Measurements from ENCODE around the gene CPNE6. TPM values are rescaled to one million over a fixed set of nuclear protein-coding genes. Genes with fewer than 3 reads are reported as not detected.
A peak's percentile ranks its signal among the peaks of the same experiment; 100 is the strongest.

The CPNE6 gene
- total RNA-seq, 1 experiment from 2014 or later = not detected

DNA sequence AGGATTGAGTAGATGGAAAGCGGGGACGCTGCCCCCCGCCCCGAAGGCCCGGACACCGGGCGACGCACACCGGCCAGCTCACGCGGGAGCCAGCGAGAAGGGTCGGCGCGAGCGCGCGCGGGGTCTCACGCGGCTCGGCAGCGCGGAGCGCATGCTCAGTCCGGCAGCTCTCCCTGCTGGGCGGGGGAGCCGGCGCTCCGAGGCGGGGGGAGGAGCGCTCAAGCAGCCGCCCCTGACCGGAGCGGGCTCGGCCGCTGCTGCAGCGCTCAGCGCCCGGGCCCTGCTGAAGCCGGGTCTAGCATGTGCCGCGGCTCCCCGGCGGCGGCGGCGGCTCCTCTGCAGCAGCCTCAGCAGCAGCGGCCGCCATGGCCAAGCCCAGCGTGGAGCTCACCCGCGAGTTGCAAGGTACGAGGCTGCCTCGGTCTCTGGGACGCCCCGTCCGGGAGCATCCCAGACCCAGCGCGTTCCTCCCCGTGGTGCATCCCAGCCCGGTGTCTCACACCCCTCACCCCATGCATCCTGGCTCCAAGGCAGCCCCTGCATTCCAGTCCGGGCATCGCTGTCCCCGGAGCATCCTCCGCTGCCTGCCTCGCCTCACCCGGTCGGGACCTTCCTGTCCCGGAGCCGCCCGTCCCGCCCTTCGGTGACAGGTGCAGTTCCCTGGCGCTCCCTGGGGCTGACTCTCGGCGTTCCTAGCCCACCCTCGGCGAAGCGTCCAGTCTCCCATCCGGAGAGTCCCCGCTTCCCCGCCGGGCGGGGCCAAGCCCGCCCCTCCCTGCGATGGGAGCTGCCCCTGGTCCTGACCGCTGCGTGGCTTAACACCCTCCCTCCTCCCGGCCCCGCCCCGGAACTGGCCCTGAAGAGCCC is 19.3 kb upstream of the CPNE6 start, which contains the start of gene CARMIL3:
CARMIL3 (plus strand) TSS at position 221 of the 867 bp plus-strand sequence; CDS start at position 366, 145 bp downstream.
- Histone ChIP-seq H2BK5ac (ENCODE audit: insufficient read length, low read length) (no peak within 1 kb of the TSS), H3K56ac (ENCODE audit: insufficient read length, low read depth, low read length) (no peak within 1 kb of the TSS), H4K20me1 (ENCODE audit: control insufficient read depth, insufficient read depth, insufficient read length) (no peaks in the 10 kb centered on the region), H2BK20ac (ENCODE audit: low read depth, low read length, poor library complexity, severe bottlenecking) (no peak within 1 kb of the TSS), H2AK5ac (ENCODE audit: insufficient read length, low read length) (no peak within 1 kb of the TSS), H3K79me2 (ENCODE audit: insufficient read depth, low read length) (no peaks in the 10 kb centered on the region), H2BK12ac (ENCODE audit: insufficient read length, low read depth, low read length) (no peak within 1 kb of the TSS), H3K23me2 (ENCODE audit: insufficient read length, low read depth, low read length, poor library complexity, severe bottlenecking) (peaks cover 8% of the 10 kb centered on the region), H3K79me1 (ENCODE audit: insufficient read depth, low read depth, low read length, poor library complexity, severe bottlenecking) (no peaks in the 10 kb centered on the region), H3K23ac (ENCODE audit: insufficient read length, low read depth, low read length) (no peak within 1 kb of the TSS), H2BK120ac (ENCODE audit: low read depth, low read length, poor library complexity, severe bottlenecking) (no peak within 1 kb of the TSS), H3K4ac (ENCODE audit: low read depth, low read length) (no peak within 1 kb of the TSS), H4K91ac (ENCODE audit: insufficient read length, low read depth, low read length) (no peak within 1 kb of the TSS), H4K8ac (replicated peaks; ENCODE audit: insufficient read length, low read depth, low read length) (no peak within 1 kb of the TSS), H3K4me2 (ENCODE audit: insufficient read depth, insufficient read length, low read length) (peak within 1 kb of the TSS; percentile 76), H3K14ac (ENCODE audit: insufficient read depth, low read length) (peak within 1 kb of the TSS; percentile 67; the same call in 1 of the 2 replicates), H3K27me3 (ENCODE audit: insufficient read depth, low read length) (no peaks in the 10 kb centered on the region), H3K18ac (ENCODE audit: insufficient read length, low read depth, low read length) (no peak within 1 kb of the TSS), H4K5ac (ENCODE audit: insufficient read length, low read depth, low read length) (no peak within 1 kb of the TSS), H3K9ac (ENCODE audit: extremely low read depth, insufficient read length, low read length) (peak within 1 kb of the TSS; percentile 34), H3K9me3 (ENCODE audit: control insufficient read depth, low read depth, low read length) (no peaks in the 10 kb centered on the region), H2BK15ac (ENCODE audit: low read depth, low read length) (no peak within 1 kb of the TSS; the same call in 1 of the 2 replicates), H3K4me1 (ENCODE audit: insufficient read depth, low read length) (no peaks in the 10 kb centered on the region), H2AFZ (ENCODE audit: low read length) (no peak within 1 kb of the TSS), H3T11ph (ENCODE audit: low read length) (no peak within 1 kb of the TSS), H3K27ac (ENCODE audit: insufficient read length, low read depth, low read length) (no peak within 1 kb of the TSS)
- Mint-ChIP-seq H3K4me3 (peak within 1 kb of the TSS; percentile 73 to 82), H3K9me3 (no peaks in the 10 kb centered on the region; a peak in 1 of 5 replicates), H3K36me3 (ENCODE audit: insufficient read depth in 1 of 3, low read depth in 3 of 3) (peaks cover 0 to 6% (median 3%) of the 10 kb centered on the region in 3 experiments; a peak in 5 of 7 replicates), H3K4me1 (peaks cover 15 to 20% of the 10 kb centered on the region in 2 experiments), H3K27ac (peak within 1 kb of the TSS; percentile 24 to 85 (median 79); a peak in 4 of 7 replicates), H3K27me3 (ENCODE audit: low read depth) (peaks cover 8% of the 10 kb centered on the region)
- peak; percentile 78 for DNase-seq
- no CpG with 5 or more reads among the region's 92 CpGs for WGBS (ENCODE audit: extremely low coverage, insufficient read length, low lambda C conversion rate)
- TF ChIP-seq, protein P1, sequence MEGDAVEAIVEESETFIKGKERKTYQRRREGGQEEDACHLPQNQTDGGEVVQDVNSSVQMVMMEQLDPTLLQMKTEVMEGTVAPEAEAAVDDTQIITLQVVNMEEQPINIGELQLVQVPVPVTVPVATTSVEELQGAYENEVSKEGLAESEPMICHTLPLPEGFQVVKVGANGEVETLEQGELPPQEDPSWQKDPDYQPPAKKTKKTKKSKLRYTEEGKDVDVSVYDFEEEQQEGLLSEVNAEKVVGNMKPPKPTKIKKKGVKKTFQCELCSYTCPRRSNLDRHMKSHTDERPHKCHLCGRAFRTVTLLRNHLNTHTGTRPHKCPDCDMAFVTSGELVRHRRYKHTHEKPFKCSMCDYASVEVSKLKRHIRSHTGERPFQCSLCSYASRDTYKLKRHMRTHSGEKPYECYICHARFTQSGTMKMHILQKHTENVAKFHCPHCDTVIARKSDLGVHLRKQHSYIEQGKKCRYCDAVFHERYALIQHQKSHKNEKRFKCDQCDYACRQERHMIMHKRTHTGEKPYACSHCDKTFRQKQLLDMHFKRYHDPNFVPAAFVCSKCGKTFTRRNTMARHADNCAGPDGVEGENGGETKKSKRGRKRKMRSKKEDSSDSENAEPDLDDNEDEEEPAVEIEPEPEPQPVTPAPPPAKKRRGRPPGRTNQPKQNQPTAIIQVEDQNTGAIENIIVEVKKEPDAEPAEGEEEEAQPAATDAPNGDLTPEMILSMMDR (conservative IDR thresholded peaks at IDR 0.05) = no peak

All from H9 (cell line).